HG02642 (cell line): ENCODE results near the gene SLC25A40.
A peak's percentile ranks its signal among the peaks of the same experiment; 100 is the strongest.
"Not testable (repeated sequence)": the region's sequence is repeated elsewhere in the genome, so short reads cannot be mapped to it uniquely, and the experiment has no call there.

Source experiments
- ATAC-seq: cut with Tn5 transposase; IDR thresholded peaks from one replicate; pipeline ENCODE4 v1.9.1; 2021; ENCODE audit warnings: mild to moderate bottlenecking; ENCODE audit not compliant: unreplicated experiment, poor library complexity

Gene SLC25A40, protein sequence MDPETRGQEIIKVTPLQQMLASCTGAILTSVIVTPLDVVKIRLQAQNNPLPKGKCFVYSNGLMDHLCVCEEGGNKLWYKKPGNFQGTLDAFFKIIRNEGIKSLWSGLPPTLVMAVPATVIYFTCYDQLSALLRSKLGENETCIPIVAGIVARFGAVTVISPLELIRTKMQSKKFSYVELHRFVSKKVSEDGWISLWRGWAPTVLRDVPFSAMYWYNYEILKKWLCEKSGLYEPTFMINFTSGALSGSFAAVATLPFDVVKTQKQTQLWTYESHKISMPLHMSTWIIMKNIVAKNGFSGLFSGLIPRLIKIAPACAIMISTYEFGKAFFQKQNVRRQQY

DNA sequence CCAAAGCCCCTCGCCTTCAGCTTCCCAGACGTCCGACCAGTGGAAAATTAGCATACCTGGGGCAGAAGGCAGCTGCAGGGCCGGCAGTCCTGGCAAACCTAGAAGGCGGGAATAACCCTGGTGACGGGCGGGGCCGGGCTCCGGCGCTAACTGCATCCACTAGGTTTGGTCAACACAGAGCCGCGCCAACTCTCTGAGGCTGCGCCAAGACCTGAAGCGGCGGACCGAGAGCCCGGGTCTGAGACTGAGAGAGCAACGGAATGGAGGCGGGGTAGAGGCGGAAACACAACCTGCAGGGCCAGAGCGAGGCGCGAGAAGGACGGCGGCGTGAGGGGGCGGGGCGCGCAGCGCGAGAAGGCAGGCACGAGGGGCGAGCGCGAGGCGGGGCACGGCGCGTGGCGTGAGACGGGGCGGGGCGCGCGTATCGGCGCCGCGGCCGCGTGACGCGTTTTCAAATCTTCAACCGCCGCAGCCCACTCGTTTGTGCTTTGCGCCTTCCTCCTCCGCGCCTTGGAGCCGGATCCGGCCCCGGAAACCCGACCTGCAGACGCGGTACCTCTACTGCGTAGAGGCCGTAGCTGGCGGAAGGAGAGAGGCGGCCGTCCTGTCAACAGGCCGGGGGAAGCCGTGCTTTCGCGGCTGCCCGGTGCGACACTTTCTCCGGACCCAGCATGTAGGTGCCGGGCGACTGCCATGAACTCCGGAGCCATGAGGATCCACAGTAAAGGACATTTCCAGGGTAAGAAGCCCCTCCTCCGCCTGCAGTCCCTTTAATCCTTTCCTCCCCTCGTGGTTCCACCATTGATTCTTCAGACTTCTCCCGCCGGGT lies at the start of gene SLC25A40, which contains the start of gene DBF4:
TSS of gene SLC25A40 (minus strand) at position 321 of the 829 bp plus-strand sequence. CDS start 17,633 bp downstream, outside the sequence.
TSS of gene DBF4 (plus strand) at position 454 of the 829 bp plus-strand sequence. CDS start at position 694, 240 bp downstream.
- ATAC-seq, result peak; percentile 93

DNA sequence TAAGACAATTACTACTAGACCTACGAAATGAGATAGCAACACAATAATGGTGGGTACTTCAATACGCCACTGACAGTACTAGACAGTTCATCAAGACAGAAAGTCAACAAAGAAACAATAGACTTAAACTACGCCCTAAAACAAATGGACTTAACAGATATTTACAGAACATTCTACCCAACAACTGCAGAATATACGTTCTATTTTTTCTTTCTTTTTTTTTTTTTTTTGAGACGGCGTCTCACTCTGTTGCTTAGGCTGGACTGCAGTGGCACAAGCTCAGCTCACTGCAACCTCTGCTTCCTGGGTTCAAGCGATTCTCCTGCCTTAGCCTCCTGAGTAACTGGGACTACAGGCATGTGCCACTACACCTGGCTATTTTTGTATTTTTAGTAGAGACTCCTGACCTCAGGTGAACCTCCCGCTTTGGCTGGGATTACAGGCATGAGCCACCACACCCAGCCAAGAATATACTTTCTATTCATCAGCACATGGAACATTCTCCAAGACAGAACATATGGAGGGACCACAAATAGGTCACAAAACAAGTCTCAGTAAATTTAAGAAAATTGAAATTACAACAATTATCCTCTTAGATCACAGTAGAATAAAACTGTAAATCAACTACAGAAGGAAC lies 46.7 kb upstream of the SLC25A40 start:
- not testable (repeated sequence) for ATAC-seq

DNA sequence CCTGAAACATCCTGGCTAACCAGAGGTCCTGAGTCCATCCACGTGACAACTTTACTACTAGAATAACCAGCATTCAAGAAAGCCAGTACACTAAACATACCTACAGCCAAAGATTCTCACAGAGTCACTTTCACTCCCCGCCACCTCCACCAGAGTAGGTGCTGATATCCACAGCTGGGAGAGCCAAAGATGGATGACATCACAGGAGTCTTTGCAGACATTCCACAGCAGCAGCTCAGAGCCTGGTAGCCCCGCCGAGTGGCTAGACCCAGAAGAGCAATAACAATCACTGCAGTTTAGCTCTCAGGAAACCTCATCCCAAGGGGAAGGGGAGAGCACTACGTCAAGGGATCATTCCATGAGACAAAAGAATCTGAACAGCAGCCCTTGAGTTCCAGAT lies 44.4 kb upstream of the SLC25A40 start:
- no peak for ATAC-seq

DNA sequence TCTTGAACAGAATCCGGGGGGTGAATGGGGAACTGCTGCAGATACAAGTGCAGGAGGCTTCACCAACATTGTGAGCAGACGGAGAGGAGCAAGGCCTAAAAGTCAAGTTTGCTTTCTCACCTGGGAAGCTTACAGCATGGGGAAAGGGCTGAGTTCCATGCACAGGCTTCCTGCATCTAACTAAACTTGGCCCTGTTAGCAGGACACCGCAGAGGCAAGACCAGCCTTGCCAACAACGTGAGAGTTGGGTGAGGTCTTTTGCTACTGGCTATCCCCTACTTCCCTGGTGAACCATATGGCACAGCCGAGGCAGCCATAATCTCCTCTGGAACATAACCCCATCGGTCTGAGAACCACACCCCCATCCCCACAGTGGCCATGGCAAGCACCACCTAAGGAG lies 43.7 kb upstream of the SLC25A40 start:
- no peak for ATAC-seq

DNA sequence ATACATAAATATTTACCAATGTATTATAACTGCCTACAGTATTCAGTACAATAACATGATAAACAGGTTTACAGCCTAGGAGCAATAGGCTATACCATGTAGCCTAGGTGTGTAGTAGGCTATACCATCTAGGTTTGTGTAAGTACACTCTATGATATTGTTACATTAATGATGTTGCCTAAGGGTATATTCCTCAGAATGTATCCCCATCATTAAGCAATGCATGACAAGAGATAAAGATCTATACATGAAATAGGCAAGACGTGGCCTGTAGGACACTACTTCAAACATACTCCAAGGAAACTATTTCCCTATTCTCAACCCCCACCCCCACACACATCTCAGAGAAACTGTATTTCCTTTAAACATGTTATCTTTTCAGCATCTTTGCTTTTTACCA lies 42.6 kb upstream of the SLC25A40 start:
- no peak for ATAC-seq

DNA sequence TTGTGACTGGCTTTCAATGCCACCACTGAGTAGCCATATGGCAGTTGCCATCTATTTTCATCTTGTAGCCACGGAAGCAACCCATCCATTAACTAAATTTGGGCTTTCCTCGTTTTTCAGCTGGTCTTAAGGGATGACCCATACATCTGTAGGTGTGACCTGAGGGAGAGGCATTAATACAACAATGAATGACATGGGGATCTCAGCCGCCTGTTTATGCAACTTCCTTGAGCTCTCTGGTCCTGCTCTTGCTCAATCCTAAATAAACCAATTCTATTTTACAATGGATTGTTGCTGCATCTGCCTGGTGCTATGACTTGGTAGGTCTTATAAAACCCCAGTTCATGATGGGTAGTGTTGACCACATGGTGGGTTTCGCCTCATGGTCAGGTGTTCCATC lies 36.0 kb upstream of the SLC25A40 start:
- ATAC-seq, result no peak

DNA sequence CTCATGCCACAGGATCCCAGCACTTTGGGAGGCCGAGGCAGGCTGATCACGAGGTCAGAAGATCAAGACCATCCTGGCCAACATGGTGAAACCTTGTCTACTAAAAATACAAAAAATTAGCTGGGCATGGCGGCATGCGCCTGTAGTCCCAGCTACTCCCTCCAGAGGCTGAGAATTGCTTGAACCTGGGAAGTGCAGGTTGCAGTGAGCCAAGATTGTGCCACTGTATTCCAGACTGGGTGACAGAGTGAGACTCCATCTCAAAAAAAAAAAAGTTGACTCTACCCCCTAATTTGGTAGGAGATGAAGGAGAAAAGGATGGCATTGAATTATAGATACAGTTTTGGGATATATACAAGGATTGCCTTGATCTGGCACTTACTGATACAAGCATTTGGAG lies 32.7 kb upstream of the SLC25A40 start:
- not testable (repeated sequence) for ATAC-seq

DNA sequence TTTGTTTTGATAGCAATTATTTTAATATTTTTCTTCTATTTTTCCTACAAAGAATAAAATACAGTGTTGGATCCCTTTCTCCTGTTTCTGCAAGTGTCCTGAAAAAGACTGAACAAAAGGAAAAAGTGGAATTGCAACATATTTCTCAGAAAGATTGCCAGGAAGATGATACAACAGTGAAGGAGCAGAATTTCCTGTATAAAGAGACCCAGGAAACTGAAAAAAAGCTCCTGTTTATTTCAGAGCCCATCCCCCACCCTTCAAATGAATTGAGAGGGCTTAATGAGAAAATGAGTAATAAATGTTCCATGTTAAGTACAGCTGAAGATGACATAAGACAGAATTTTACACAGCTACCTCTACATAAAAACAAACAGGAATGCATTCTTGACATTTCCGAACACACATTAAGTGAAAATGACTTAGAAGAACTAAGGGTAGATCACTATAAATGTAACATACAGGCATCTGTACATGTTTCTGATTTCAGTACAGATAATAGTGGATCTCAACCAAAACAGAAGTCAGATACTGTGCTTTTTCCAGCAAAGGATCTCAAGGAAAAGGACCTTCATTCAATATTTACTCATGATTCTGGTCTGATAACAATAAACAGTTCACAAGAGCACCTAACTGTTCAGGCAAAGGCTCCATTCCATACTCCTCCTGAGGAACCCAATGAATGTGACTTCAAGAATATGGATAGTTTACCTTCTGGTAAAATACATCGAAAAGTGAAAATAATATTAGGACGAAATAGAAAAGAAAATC lies 31.2 kb upstream of the SLC25A40 start:
- not testable (repeated sequence) for ATAC-seq

DNA sequence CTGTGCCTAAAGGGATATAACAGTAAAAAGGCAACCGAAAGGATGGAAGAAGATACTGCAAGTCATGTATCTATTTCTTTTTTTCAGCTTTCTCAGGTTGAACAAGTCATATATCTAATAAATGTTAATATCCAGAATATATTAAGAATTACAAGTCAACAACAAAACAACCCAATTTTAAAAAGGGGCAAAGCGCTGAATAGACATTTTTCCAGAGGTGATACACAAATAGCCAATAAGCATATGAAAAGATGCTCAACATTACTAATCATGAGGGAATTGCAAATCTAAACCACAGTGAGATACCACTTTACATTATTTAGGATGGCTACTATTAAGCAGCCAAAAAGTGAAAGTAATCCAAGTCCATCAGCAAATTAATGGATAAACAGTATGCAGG lies 23.1 kb upstream of the SLC25A40 start:
- no peak for ATAC-seq

DNA sequence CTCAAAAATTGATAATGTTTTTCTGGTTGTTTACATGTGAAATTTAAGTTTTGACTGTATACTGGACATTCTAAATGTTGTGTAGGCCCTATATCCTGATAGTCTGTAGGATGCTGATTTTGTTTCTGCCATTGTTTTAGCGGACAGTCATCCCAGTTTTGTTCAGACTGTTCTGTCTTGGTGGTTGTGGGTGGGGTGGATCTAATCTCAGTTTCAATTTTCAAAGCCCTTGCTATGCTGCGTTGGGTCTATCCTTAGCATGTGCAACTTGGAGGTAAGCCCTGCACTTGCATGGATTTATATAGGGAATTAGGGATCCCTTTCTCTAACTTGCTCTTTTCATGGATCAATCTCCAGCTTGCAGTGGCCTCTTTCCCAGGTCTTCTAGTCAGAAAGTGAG lies 19.2 kb upstream of the SLC25A40 start:
- ATAC-seq, result no peak

DNA sequence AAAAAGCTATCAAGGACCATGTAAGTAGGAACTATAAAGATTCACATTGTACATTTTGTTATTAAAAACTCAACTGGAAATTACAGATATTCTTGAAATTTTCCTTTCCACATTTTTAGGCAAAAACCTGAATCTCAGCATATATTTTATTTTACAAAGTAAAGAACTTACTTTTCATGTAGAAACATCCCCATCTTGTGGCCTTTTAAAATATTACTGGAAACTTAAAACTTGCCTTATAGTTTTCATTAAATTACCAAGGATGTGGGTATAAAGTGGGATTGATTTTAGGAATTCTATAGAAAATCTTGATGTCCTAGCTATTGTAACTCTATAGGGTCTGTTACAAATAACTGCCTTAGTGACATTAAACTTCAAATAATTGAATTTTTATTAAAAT lies 10.7 kb upstream of the SLC25A40 start:
- ATAC-seq, result no peak

DNA sequence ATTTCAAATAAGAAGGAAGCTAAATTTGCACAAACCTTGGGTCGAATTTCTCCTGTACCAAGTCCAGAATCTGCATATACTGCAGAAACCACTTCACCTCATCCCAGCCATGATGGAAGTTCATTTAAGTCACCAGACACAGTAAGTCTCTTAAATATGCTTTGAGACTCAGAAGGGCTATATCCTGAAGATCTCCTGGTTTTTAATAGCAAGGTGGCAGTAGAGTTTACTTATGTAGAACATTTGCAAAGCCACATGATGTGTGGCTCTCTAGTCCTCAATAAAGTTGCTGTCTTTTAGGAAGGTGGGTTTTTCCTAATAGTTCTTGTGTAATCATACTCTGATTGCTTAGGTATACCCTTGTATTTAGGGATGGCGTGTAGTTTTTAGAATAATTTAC lies 8.9 kb upstream of the SLC25A40 start:
- no peak for ATAC-seq

DNA sequence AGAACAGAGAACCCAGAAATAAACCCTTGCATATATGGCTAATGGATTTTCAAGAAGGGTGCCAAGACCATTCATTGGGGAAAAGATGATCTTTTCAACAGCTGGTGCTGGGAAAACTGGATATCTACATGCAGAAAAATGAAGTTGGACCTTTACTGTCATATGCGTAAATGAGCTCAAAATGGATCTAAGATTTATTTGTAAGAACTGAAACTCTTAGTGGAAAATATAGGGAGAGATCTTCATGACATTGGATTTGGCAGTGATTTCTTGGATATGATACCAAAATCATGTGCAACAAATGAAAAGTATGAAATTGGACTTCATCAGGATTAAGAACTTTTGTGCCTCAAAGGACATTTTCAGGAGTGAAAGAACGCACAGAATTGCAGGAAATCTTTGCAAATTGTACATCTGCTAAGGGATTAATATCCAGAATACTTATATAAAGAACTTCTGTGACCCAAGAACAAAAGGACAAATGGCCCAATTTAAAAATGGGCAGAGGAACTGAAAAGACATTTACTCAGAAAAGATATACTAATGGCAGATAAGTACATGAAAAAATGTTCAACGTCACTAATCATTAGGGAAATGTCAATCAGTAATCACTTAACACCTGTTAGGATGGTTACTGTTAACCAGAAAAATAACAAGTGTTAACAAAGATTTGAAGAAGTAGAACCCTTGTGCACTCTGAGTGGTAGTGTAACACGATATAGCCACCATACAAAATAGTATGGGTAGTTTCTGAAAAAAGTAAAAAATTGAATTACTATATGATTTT lies 6.2 kb upstream of the SLC25A40 start:
- ATAC-seq, result no peak

DNA sequence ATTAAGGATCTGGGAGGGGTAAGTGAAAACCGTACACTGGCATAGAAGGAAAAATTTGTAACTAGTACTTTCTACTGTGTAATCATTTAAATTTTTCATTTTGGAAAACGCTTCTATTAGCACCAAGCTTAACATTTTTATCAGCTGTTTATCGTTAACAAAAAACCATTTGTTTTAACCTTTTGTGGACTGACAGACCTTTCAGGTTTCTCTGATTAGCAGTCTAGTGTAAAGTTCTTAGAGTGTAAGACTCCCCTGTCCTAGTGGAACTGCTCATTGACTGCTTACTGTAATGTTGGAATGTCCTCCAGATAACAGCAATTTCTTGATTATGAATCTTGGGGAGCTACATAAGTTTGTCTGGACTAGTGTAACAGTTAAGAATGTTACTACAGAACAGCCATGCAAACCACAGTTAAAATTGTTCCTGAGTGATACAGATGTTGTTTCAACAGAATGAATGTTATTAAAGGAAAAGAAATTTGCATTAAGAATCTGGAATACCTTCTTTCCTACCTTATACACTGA lies 2.1 kb upstream of the SLC25A40 start:
- ATAC-seq, result no peak

DNA sequence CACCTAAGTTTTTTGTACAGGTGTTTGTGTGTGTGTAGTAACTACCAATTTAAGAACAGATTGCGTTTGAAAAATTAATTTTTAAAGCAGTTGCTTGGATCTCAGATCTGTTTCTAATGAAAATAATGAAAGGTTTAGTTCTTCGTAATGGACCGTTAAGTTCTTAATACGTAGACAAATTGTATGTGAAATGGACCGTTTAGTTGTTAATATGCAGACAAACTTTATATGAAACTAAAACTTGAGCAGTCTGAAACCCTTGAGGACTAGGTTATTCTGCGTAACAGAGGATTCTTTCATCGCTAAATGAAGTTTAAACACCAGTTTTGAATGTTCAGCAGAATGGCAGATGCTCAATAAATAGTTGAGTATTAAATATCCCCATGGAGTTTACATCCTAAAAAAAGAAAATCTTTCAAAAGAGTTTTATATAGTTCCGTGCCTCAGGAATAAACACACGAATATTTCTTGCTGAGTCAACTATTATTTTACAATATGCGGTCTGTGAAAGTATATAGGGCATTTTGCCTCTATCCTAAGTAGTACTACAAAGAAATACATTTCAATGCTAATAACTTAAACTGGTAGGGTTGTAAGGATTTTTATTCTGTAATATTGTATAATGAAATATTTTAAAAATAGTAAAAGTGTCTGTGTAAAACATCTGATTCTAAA lies 1.3 kb upstream of the SLC25A40 start:
- ATAC-seq, result no peak

DNA sequence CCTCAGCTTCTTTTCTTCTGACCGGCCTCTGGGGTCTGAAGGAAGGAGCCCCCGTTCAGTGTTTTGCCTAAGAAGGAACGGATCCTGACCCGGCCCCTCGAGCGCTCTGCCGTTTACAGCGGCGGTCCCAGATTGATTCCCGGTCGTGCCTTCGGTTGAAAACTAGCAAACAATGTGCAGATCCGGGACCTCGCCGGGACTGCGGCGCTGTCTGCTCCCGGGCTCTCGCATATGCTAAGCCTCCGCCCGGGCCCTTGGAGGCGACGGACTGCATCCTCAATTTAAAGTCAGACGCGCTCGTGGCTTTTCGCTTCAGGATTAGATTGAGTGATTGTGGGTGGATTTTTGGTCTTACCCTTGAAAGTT lies 692 bp upstream of the SLC25A40 start:
- peak; percentile 11 for ATAC-seq

DNA sequence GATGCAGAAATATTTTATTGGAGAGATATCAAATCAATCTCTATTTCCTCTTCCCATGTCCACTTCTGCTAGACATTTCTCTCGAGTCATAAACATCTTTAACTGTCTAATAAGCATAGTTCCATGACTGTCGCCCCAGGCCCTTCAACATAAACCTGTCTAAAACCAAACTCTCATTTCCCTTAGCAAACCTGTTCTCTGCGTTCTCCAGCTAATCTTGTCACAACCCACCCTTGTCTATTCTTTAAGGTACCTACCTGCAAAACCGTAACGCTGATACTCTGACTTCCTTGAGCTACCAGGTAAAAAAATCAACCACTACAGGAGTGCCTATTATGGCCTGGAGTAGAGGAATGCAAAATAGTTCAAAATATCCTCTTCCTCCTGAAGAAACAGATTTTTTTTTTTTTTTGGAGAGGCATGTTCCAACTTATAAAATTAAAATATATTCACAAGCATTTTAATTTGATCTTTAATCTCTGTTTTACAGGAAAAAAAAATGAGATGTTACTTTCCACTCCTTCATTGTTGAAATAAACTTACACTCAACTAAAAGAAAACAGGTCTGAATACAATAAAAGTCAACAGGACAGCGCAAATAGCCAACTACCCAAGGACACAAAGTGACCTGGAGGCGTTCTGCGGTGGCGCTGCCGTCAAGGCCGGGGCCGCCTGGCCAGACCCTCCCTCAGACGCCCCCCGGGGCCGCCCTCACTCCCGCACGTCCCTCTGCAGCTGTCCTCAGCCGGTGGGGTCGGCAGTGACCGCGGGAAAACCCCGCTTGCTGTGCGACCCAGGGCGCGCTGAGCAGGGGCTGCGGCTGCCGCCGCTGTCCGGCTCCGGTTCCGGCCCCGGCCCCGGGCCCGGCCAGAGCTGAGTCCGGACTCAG lies 765 bp downstream of the SLC25A40 start:
- peak; percentile 26 for ATAC-seq

DNA sequence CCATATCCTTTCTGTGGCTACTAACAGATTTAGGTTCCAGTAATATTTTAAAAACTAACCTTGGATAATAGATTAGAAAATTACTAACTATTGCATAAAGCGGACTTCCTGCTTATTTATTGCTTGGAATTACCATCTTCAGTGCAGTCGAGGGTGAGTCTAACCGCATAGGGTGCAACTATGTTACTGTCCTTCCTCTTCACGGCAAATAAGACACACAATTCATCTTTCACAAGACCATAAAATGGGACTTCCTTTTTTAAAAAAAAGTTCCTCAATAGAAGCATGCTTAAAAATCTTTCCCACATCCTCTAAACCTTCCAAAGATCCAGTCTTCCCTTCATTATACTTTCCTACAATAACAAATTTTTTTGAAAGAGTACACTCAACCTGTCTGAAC lies 2.1 kb downstream of the SLC25A40 start:
- ATAC-seq, result no peak
